HEK293 (cell line): Measurements from ENCODE around the gene SFRP5.

ENCODE experiments used
- CTCF ChIA-PET: fragments of 350-600 bp; formaldehyde crosslinking; extraction: SDS; loops from one replicate; lab custom pipeline; 2021; ENCODE audit warnings: antibody characterized with exemption; lab: Yijun Ruan, JAX
- POLR2A ChIA-PET: fragments of 300-600 bp; formaldehyde crosslinking; extraction: SDS; loops from one replicate; lab custom pipeline; 2020; ENCODE audit warnings: antibody characterized with exemption, inconsistent platforms; lab: Yijun Ruan, JAX
- H3K27ac ChIP-seq: fragments of 200-500 bp; sonication (Bioruptor generic); 2 replicates; pipeline ENCODE4 v1.5.1; 2014; ENCODE audit warnings: low read depth, low read length, control low read depth, inconsistent platforms; ENCODE audit errors: extremely low read depth
- H3K36me3 ChIP-seq, 2 experiments: fragments of 200-500 bp in 1 of 2; sonication (Bioruptor generic) in 1 of 2; 1 replicate in 1 of 2; 2 replicates in 1 of 2; pipeline ENCODE4 v1.5.1; 2014 to 2017; ENCODE audit warnings: inconsistent platforms in 2 of 2, low read length in 2 of 2; ENCODE audit not compliant: control insufficient read depth in 2 of 2, insufficient read depth in 1 of 2
- H3K4me1 ChIP-seq: fragments of 200-500 bp; sonication (Bioruptor generic); 2 replicates; pipeline ENCODE4 v1.5.1; 2014; ENCODE audit warnings: mild to moderate bottlenecking, low read length, inconsistent platforms; ENCODE audit not compliant: control insufficient read depth, insufficient read depth
- H3K4me3 ChIP-seq: 2 replicates; pipeline ENCODE4 v1.5.1; 2011; ENCODE audit warnings: low read depth, mild to moderate bottlenecking, control low read depth, low read length, moderate library complexity
- H3K9me3 ChIP-seq: fragments of 200-500 bp; sonication (Bioruptor generic); 2 replicates; pipeline ENCODE4 v1.5.1; 2014; ENCODE audit warnings: low read depth, low read length, inconsistent platforms; ENCODE audit not compliant: control insufficient read depth, insufficient read depth
- EGR2 ChIP-seq: fragments of 450-650 bp; formaldehyde crosslinking; IDR thresholded peaks from 2 replicates; pipeline ENCODE4 v1.5.1; 2016; ENCODE audit warnings: low read depth, missing biosample characterization, missing genetic modification characterization
- GLIS1 ChIP-seq: fragments of 450-650 bp; formaldehyde crosslinking; IDR thresholded peaks from 2 replicates; pipeline ENCODE4 v1.5.1; 2016; ENCODE audit warnings: missing biosample characterization, missing genetic modification characterization
- GLIS2 ChIP-seq: fragments of 450-650 bp; formaldehyde crosslinking; IDR thresholded peaks from 2 replicates; pipeline ENCODE4 v1.5.1; 2016; ENCODE audit warnings: missing biosample characterization, missing genetic modification characterization
- KLF1 ChIP-seq: fragments of 450-650 bp; formaldehyde crosslinking; IDR thresholded peaks from 2 replicates; pipeline ENCODE4 v1.5.1; 2016; ENCODE audit warnings: missing biosample characterization, missing genetic modification characterization
- SP3 ChIP-seq: fragments of 450-650 bp; formaldehyde crosslinking; IDR thresholded peaks from 2 replicates; pipeline ENCODE4 v1.5.1; 2016; ENCODE audit warnings: missing biosample characterization, missing genetic modification characterization
- ZBTB20 ChIP-seq: fragments of 450-650 bp; formaldehyde crosslinking; IDR thresholded peaks from 2 replicates; pipeline ENCODE4 v1.5.1; 2016; ENCODE audit warnings: missing biosample characterization, missing genetic modification characterization
- ZBTB8A ChIP-seq: fragments of 450-650 bp; formaldehyde crosslinking; IDR thresholded peaks from 2 replicates; pipeline ENCODE4 v1.5.1; 2016; ENCODE audit warnings: missing biosample characterization, missing genetic modification characterization
- ZFHX2 ChIP-seq: fragments of 450-650 bp; formaldehyde crosslinking; conservative IDR thresholded peaks from 2 replicates; pipeline ENCODE4 v1.5.1; 2016; ENCODE audit warnings: missing biosample characterization, missing genetic modification characterization
- ZNF19 ChIP-seq: fragments of 450-650 bp; formaldehyde crosslinking; IDR thresholded peaks from 2 replicates; pipeline ENCODE4; 2016; ENCODE audit warnings: missing biosample characterization, missing genetic modification characterization, low read depth
- ZNF2 ChIP-seq: fragments of 450-650 bp; formaldehyde crosslinking; IDR thresholded peaks from 2 replicates; pipeline ENCODE4 v1.5.1; 2016; ENCODE audit warnings: missing biosample characterization, missing genetic modification characterization
- ZNF292 ChIP-seq: fragments of 450-650 bp; formaldehyde crosslinking; IDR thresholded peaks from 2 replicates; pipeline ENCODE4 v1.5.1; 2016; ENCODE audit warnings: low read depth, missing biosample characterization, missing genetic modification characterization, borderline replicate concordance
- ZNF324 ChIP-seq: fragments of 450-650 bp; formaldehyde crosslinking; IDR thresholded peaks from 2 replicates; pipeline ENCODE4 v1.5.1; 2016; ENCODE audit warnings: missing biosample characterization, missing genetic modification characterization
- ZNF548 ChIP-seq: fragments of 450-650 bp; formaldehyde crosslinking; IDR thresholded peaks from 2 replicates; pipeline ENCODE4 v1.5.1; 2016; ENCODE audit warnings: missing biosample characterization, missing genetic modification characterization
- TF ChIP-seq, protein P1 (sequence below): fragments of 450-650 bp; formaldehyde crosslinking; IDR thresholded peaks from 2 replicates; pipeline ENCODE4 v1.5.1; 2016; ENCODE audit warnings: missing biosample characterization, missing genetic modification characterization
- TF ChIP-seq, protein P2 (sequence below): fragments of 450-650 bp; formaldehyde crosslinking; IDR thresholded peaks from 2 replicates; pipeline ENCODE4 v1.5.1; 2017; ENCODE audit warnings: missing biosample characterization, missing genetic modification characterization
- TF ChIP-seq, protein P3 (sequence below): fragments of 450-650 bp; formaldehyde crosslinking; IDR thresholded peaks from 2 replicates; pipeline ENCODE4 v1.5.1; 2016; ENCODE audit warnings: missing biosample characterization, missing genetic modification characterization
- TF ChIP-seq, protein P4 (sequence below): fragments of 450-650 bp; formaldehyde crosslinking; IDR thresholded peaks from 2 replicates; pipeline ENCODE4; 2016; ENCODE audit warnings: missing biosample characterization, missing genetic modification characterization
- TF ChIP-seq, protein P5 (sequence below): fragments of 450-650 bp; formaldehyde crosslinking; IDR thresholded peaks from 2 replicates; pipeline ENCODE4 v1.5.1; 2016; ENCODE audit warnings: missing biosample characterization, missing genetic modification characterization
- TF ChIP-seq, protein P6 (sequence below): fragments of 450-650 bp; formaldehyde crosslinking; IDR thresholded peaks from 2 replicates; pipeline ENCODE4 v1.5.1; 2016; ENCODE audit warnings: missing biosample characterization, missing genetic modification characterization

Gene SFRP5

DNA sequence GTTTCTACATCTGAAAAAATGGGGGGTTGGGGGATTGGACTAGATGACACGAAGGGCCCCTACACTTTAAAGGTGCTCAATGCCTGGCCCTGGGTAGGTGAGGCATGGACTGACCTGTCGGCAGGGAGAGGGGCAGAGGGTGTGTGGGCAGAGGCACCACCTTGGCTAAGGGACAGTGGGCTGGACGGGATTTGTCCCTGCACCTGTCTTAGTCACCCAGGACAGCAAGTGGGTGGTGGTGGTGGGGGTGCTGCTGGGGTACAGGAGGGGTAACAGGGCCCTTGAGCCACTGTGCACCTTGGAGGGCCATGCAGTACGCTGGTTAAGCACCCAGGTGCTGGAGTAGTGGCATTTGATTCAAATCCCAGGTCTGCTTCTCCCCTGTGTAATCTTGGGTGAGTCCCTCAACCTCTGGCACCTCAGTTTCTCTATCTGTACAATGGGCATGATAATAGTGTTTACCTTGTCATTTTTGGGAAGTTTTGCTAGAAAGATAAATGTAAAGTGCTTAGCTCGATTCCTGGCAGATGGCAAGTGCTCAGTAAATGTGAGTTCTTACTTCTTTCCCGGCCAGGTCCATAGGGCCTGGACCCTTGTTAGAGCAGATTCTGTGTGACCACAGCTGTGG is 18.1 kb upstream of the SFRP5 start:
- ChIA-PET CTCF (interaction anchor here (0.8 to 13.9 kb wide), 4 partner anchors 10 to 150 kb away, joined by 3 to 167 read pairs (median 16); no protein-coding TSS in a partner anchor), POLR2A (interaction anchor here (1.1 to 1.2 kb wide), 2 partner anchors 79 to 113 kb away, joined by 3 to 4 read pairs; no protein-coding TSS in a partner anchor)
- TF ChIP-seq ZFHX2 (tag by site-specific recombination) (peak; percentile 33; the same call in 1 of the 2 replicates), ZNF548 (tag by site-specific recombination) (no peak), EGR2 (tag by site-specific recombination) (peak; percentile 61; the same call in 1 of the 2 replicates)
- Histone ChIP-seq H3K27ac (no peak overlapping the region), H3K4me1 (no peaks in the 10 kb centered on the region), H3K4me3 (no peak overlapping the region), H3K9me3 (no peaks in the 10 kb centered on the region), H3K36me3 (no peaks in the 10 kb centered on the region)

DNA sequence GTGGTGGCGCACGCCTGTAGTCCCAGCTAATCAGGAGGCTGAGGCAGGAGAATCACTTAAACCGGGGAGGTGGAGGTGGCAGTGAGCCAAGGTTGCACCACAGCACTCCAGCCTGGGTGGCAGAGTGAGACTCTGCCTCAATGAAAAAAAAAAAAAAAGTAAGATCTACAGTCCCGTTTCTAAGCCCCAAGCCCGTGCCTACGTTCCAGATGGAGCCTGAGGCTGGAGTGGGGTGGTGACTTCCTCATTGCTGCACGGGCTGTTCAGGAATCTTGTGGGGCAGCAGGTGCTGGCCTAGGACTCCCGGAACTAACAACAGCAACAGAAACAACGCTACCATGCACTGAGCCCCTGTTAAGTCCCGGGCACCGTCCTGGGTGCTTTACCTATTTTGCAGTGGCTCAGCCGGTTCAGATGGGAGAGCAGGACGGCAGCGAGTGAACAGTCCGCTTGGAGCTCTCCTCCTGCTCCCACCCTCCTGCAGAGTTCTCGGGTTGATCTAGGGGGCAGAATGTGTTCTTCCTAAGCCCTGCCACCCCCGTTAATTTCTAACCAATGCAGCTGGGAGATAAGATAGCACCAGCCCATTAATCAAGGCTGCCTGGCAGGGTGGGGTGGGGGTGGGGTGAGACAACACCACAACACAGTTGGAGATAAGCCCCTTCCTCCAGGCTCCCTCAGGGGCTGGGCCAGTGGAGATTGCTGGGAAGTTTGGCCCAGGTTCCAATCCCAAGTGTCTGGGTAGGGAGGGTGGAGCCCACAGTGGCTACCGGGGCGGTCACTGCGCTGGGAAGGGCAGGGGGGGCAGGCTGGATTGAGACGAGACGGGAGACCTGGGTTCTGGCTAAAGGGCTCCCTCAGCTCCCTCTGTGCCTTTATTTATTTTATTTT is 17.0 kb upstream of the SFRP5 start:
- Histone ChIP-seq H3K4me3 (no peak overlapping the region), H3K27ac (peak overlapping the region; percentile 68; the same call in 1 of the 2 replicates), H3K4me1 (no peaks in the 10 kb centered on the region), H3K36me3 (no peaks in the 10 kb centered on the region), H3K9me3 (no peaks in the 10 kb centered on the region)
- POLR2A ChIA-PET: interaction anchor here (0.7 to 1.1 kb wide), 3 partner anchors 52 to 114 kb away, joined by 3 read pairs; partner anchors contain the start of gene ZFYVE27
- CTCF ChIA-PET: interaction anchor here (0.8 to 13.9 kb wide), 6 partner anchors 9 to 253 kb away, joined by 3 to 167 read pairs (median 3); no protein-coding TSS in a partner anchor
- 0 out of 2 replicates have a peak, but pooled peaks have one; percentile 25 for TF ChIP-seq ZNF2 (tag by site-specific recombination)
- TF ChIP-seq ZNF19 (tag by site-specific recombination): no peak
- peak; percentile 70; the same call in 1 of the 2 replicates for TF ChIP-seq ZBTB20 (tag by site-specific recombination)
- TF ChIP-seq KLF1 (tag by site-specific recombination): peak; percentile 87
- TF ChIP-seq SP3 (tag by site-specific recombination): 0 out of 2 replicates have a peak, but pooled peaks have one; percentile 26
- TF ChIP-seq, protein P1, sequence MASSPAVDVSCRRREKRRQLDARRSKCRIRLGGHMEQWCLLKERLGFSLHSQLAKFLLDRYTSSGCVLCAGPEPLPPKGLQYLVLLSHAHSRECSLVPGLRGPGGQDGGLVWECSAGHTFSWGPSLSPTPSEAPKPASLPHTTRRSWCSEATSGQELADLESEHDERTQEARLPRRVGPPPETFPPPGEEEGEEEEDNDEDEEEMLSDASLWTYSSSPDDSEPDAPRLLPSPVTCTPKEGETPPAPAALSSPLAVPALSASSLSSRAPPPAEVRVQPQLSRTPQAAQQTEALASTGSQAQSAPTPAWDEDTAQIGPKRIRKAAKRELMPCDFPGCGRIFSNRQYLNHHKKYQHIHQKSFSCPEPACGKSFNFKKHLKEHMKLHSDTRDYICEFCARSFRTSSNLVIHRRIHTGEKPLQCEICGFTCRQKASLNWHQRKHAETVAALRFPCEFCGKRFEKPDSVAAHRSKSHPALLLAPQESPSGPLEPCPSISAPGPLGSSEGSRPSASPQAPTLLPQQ (tag by site-specific recombination): 0 out of 2 replicates have a peak, but pooled peaks have one; percentile 22
- TF ChIP-seq GLIS2 (tag by site-specific recombination): peak; percentile 38; the same call in 1 of the 2 replicates
- TF ChIP-seq, protein P2, sequence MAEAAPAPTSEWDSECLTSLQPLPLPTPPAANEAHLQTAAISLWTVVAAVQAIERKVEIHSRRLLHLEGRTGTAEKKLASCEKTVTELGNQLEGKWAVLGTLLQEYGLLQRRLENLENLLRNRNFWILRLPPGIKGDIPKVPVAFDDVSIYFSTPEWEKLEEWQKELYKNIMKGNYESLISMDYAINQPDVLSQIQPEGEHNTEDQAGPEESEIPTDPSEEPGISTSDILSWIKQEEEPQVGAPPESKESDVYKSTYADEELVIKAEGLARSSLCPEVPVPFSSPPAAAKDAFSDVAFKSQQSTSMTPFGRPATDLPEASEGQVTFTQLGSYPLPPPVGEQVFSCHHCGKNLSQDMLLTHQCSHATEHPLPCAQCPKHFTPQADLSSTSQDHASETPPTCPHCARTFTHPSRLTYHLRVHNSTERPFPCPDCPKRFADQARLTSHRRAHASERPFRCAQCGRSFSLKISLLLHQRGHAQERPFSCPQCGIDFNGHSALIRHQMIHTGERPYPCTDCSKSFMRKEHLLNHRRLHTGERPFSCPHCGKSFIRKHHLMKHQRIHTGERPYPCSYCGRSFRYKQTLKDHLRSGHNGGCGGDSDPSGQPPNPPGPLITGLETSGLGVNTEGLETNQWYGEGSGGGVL (tag by site-specific recombination): peak; percentile 70
- TF ChIP-seq, protein P3, sequence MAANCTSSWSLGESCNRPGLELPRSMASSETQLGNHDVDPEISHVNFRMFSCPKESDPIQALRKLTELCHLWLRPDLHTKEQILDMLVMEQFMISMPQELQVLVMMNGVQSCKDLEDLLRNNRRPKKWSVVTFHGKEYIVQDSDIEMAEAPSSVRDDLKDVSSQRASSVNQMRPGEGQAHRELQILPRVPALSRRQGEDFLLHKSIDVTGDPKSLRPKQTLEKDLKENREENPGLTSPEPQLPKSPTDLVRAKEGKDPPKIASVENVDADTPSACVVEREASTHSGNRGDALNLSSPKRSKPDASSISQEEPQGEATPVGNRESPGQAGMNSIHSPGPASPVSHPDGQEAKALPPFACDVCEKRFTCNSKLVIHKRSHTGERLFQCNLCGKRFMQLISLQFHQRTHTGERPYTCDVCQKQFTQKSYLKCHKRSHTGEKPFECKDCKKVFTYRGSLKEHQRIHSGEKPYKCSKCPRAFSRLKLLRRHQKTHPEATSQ (tag by site-specific recombination): no peak
- TF ChIP-seq GLIS1 (tag by site-specific recombination): peak; percentile 81
- peak; percentile 35; the same call in 1 of the 2 replicates for TF ChIP-seq ZNF324 (tag by site-specific recombination)
- peak; percentile 32; the same call in 1 of the 2 replicates for TF ChIP-seq ZBTB8A (tag by site-specific recombination)
- TF ChIP-seq, protein P4, sequence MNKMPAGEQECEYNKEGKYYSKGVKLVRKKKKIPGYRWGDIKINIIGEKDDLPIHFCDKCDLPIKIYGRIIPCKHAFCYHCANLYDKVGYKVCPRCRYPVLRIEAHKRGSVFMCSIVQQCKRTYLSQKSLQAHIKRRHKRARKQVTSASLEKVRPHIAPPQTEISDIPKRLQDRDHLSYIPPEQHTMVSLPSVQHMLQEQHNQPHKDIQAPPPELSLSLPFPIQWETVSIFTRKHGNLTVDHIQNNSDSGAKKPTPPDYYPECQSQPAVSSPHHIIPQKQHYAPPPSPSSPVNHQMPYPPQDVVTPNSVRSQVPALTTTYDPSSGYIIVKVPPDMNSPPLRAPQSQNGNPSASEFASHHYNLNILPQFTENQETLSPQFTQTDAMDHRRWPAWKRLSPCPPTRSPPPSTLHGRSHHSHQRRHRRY (tag by site-specific recombination): no peak
- no peak for TF ChIP-seq ZNF292 (tag by site-specific recombination)
- TF ChIP-seq, protein P5, sequence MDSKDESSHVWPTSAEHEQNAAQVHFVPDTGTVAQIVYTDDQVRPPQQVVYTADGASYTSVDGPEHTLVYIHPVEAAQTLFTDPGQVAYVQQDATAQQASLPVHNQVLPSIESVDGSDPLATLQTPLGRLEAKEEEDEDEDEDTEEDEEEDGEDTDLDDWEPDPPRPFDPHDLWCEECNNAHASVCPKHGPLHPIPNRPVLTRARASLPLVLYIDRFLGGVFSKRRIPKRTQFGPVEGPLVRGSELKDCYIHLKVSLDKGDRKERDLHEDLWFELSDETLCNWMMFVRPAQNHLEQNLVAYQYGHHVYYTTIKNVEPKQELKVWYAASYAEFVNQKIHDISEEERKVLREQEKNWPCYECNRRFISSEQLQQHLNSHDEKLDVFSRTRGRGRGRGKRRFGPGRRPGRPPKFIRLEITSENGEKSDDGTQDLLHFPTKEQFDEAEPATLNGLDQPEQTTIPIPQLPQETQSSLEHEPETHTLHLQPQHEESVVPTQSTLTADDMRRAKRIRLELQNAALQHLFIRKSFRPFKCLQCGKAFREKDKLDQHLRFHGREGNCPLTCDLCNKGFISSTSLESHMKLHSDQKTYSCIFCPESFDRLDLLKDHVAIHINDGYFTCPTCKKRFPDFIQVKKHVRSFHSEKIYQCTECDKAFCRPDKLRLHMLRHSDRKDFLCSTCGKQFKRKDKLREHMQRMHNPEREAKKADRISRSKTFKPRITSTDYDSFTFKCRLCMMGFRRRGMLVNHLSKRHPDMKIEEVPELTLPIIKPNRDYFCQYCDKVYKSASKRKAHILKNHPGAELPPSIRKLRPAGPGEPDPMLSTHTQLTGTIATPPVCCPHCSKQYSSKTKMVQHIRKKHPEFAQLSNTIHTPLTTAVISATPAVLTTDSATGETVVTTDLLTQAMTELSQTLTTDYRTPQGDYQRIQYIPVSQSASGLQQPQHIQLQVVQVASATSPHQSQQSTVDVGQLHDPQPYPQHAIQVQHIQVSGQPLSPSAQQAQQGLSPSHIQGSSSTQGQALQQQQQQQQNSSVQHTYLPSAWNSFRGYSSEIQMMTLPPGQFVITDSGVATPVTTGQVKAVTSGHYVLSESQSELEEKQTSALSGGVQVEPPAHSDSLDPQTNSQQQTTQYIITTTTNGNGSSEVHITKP (tag by site-specific recombination): peak; percentile 68
- TF ChIP-seq, protein P6, sequence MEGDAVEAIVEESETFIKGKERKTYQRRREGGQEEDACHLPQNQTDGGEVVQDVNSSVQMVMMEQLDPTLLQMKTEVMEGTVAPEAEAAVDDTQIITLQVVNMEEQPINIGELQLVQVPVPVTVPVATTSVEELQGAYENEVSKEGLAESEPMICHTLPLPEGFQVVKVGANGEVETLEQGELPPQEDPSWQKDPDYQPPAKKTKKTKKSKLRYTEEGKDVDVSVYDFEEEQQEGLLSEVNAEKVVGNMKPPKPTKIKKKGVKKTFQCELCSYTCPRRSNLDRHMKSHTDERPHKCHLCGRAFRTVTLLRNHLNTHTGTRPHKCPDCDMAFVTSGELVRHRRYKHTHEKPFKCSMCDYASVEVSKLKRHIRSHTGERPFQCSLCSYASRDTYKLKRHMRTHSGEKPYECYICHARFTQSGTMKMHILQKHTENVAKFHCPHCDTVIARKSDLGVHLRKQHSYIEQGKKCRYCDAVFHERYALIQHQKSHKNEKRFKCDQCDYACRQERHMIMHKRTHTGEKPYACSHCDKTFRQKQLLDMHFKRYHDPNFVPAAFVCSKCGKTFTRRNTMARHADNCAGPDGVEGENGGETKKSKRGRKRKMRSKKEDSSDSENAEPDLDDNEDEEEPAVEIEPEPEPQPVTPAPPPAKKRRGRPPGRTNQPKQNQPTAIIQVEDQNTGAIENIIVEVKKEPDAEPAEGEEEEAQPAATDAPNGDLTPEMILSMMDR: 0 out of 2 replicates have a peak, but pooled peaks have one; percentile 12
